Liver (tissue), 9 donors: Measurements from ENCODE around the gene SMIM15. TPM values are rescaled to one million over a fixed set of nuclear protein-coding genes. Genes with fewer than 3 reads are reported as not detected.

ENCODE experiments used
- DNase-seq: peaks from one replicate; pipeline ENCODE4 v3.0.0-alpha.2; 2017; ENCODE audit warnings: low spot score
- H3K27ac ChIP-seq, 2 donors: one replicate each; pipeline ENCODE4 v1.7.0; 2013; ENCODE audit warnings: inconsistent platforms in 2 of 2, low read length in 2 of 2, control low read depth in 1 of 2, low read depth in 1 of 2, mild to moderate bottlenecking in 1 of 2
- H3K27me3 ChIP-seq, 4 donors: one replicate each; pipeline versions ENCODE4 v1.6.1 to v1.7.0; 2013; ENCODE audit warnings: low read length in 3 of 4, inconsistent platforms in 1 of 4, mild to moderate bottlenecking in 1 of 4, moderate library complexity in 1 of 4; ENCODE audit not compliant: control insufficient read depth in 4 of 4, insufficient read depth in 4 of 4
- H3K36me3 ChIP-seq, 4 donors: one replicate each; pipeline versions ENCODE4 v1.6.1 to v1.7.0; 2013; ENCODE audit warnings: low read length in 3 of 4, mild to moderate bottlenecking in 3 of 4, low read depth in 1 of 4, moderate library complexity in 1 of 4; ENCODE audit not compliant: control insufficient read depth in 4 of 4, insufficient read depth in 3 of 4
- H3K4me1 ChIP-seq, 4 donors: one replicate each; pipeline versions ENCODE4 v1.6.1 to v1.7.0; 2013; ENCODE audit warnings: low read length in 3 of 4, mild to moderate bottlenecking in 3 of 4, moderate library complexity in 1 of 4; ENCODE audit not compliant: control insufficient read depth in 4 of 4, insufficient read depth in 4 of 4
- H3K4me3 ChIP-seq, 3 donors: one replicate each; pipeline versions ENCODE4 v1.6.1 to v1.7.0; 2013; ENCODE audit warnings: low read length in 3 of 3, control low read depth in 1 of 3, low read depth in 1 of 3, mild to moderate bottlenecking in 1 of 3
- H3K9ac ChIP-seq, 2 donors: one replicate each; pipeline ENCODE4 v1.7.0; 2013; ENCODE audit warnings: low read length in 2 of 2, mild to moderate bottlenecking in 2 of 2, moderate library complexity in 2 of 2, control low read depth in 1 of 2, low read depth in 1 of 2
- H3K9me3 ChIP-seq, 4 donors: one replicate each; pipeline versions ENCODE4 v1.6.1 to v1.7.0; 2013; ENCODE audit warnings: low read length in 3 of 4; ENCODE audit not compliant: control insufficient read depth in 4 of 4
- ATF3 ChIP-seq: IDR thresholded peaks from 2 replicates; pipeline ENCODE4 v1.6.1; 2016; ENCODE audit warnings: antibody characterized with exemption
- CTCF ChIP-seq: fragments of 150-350 bp; IDR thresholded peaks from 2 replicates; pipeline ENCODE4 v1.5.1; 2017; ENCODE audit warnings: improper control_type of control experiment, low read depth, low read length; ENCODE audit not compliant: missing input control
- EGR1 ChIP-seq, 2 donors: IDR thresholded peaks; 2 replicates each; pipeline ENCODE4 v1.6.1; 2016 to 2018; ENCODE audit warnings: antibody characterized with exemption in 2 of 2, low read depth in 2 of 2
- FOXA1 ChIP-seq: IDR thresholded peaks from 2 replicates; pipeline ENCODE4 v1.6.1; 2016; ENCODE audit warnings: antibody characterized with exemption
- FOXA2 ChIP-seq: IDR thresholded peaks from 2 replicates; pipeline ENCODE4 v1.6.1; 2016; ENCODE audit warnings: antibody characterized with exemption
- GABPA ChIP-seq, 2 donors: IDR thresholded peaks in 1 of 2; conservative IDR thresholded peaks in 1 of 2; 2 replicates each; pipeline ENCODE4 v1.6.1; 2016; ENCODE audit warnings: antibody characterized with exemption in 2 of 2, mild to moderate bottlenecking in 1 of 2, moderate library complexity in 1 of 2
- HNF4A ChIP-seq, 2 donors: conservative IDR thresholded peaks; 2 replicates each; pipeline ENCODE4 v1.6.1; 2016; ENCODE audit warnings: antibody characterized with exemption in 2 of 2, mild to moderate bottlenecking in 2 of 2
- HNF4G ChIP-seq: IDR thresholded peaks from 2 replicates; pipeline ENCODE4 v1.6.1; 2016; ENCODE audit warnings: antibody characterized with exemption
- JUND ChIP-seq, 2 donors: IDR thresholded peaks; 2 replicates each; pipeline ENCODE4 v1.6.1; 2016; ENCODE audit warnings: antibody characterized with exemption in 2 of 2
- MAX ChIP-seq: IDR thresholded peaks from 2 replicates; pipeline ENCODE4 v1.6.1; 2016; ENCODE audit warnings: antibody characterized with exemption
- NR2F2 ChIP-seq: IDR thresholded peaks from 2 replicates; pipeline ENCODE4 v1.6.1; 2016; ENCODE audit warnings: antibody characterized with exemption
- RAD21 ChIP-seq, 2 donors: IDR thresholded peaks; 2 replicates each; pipeline ENCODE4 v1.6.1; 2016; ENCODE audit warnings: antibody characterized with exemption in 2 of 2, mild to moderate bottlenecking in 2 of 2
- REST ChIP-seq: IDR thresholded peaks from 2 replicates; pipeline ENCODE4 v1.6.1; 2016; ENCODE audit warnings: antibody characterized with exemption, mild to moderate bottlenecking
- RXRA ChIP-seq, 2 donors: IDR thresholded peaks; 2 replicates each; pipeline ENCODE4 v1.6.1; 2017 to 2018; ENCODE audit warnings: antibody characterized with exemption in 2 of 2, mild to moderate bottlenecking in 1 of 2
- SP1 ChIP-seq: IDR thresholded peaks from 2 replicates; pipeline ENCODE4 v1.6.1; 2018; ENCODE audit warnings: antibody characterized with exemption, mild to moderate bottlenecking
- TAF1 ChIP-seq: conservative IDR thresholded peaks from 2 replicates; pipeline ENCODE4 v1.6.1; 2016; ENCODE audit warnings: antibody characterized with exemption, mild to moderate bottlenecking
- YY1 ChIP-seq: IDR thresholded peaks from 2 replicates; pipeline ENCODE4 v1.6.1; 2016; ENCODE audit warnings: antibody characterized with exemption, mild to moderate bottlenecking
- ZBTB33 ChIP-seq: IDR thresholded peaks from 2 replicates; pipeline ENCODE4 v1.6.1; 2016; ENCODE audit warnings: antibody characterized with exemption
- WGBS: extraction: QIAGEN DNeasy Blood & Tissue Kit; methylation state at CpG from one replicate; pipeline ENCODE4 v1.1.7; 2013; 5-methylcytosine and 5-hydroxymethylcytosine counted together
- polyA plus RNA-seq, 2 donors: library from polyadenylated mRNA; stranded (reverse) in 1 of 2; unstranded in 1 of 2; fragments of 200-250 nt in 1 of 2; fragments of >200 nt in 1 of 2; fragmentation: Nextera tagmentation in 1 of 2; extraction: Ambion mirVana in 1 of 2; gene quantifications; one replicate each; pipeline versions ENCODE4 v1.2.1 to v1.2.3, GENCODE V29; 2013 to 2015
- total RNA-seq, 2 donors: library from RNA; depleted of rRNA; stranded (reverse); fragments of >200 nt; gene quantifications; one replicate each; pipeline ENCODE4 v1.2.3, GENCODE V29; 2014
- donor health status: healthy.
- donor health status: healthy.
- donor health status: healthy.
- donor health status: healthy.
- donor health status: healthy.

The SMIM15 gene
- total and polyA plus RNA-seq, 4 donors: 20.1 to 31.2 (median 24.4) TPM

GRCh38 chr5:61171479-61171878, 9.2 kb upstream of the SMIM15 start:
- Histone ChIP-seq H3K36me3 (no peaks in the 10 kb centered on the region), H3K27me3 (no peaks in the 10 kb centered on the region), H3K9me3 (no peaks in the 10 kb centered on the region), H3K9ac (no peak overlapping the region), H3K4me1 (no peaks in the 10 kb centered on the region), H3K27ac (no peak overlapping the region), H3K4me3 (no peak overlapping the region)
- TF ChIP-seq GABPA (IDR thresholded peaks at IDR 0.05 in 1 of 2, conservative IDR thresholded peaks at IDR 0.05 in 1 of 2) (no peak), HNF4G (no peak), TAF1 (no peak), MAX (no peak), ZBTB33 (no peak), RXRA (IDR thresholded peaks at IDR 0.05) (no peak), REST (no peak), HNF4A (conservative IDR thresholded peaks at IDR 0.05) (no peak), ATF3 (no peak), JUND (IDR thresholded peaks at IDR 0.05) (no peak), RAD21 (IDR thresholded peaks at IDR 0.05) (no peak), YY1 (no peak), CTCF (no peak), SP1 (no peak), FOXA2 (no peak), EGR1 (IDR thresholded peaks at IDR 0.05; ENCODE audit: low read depth in 2 of 2) (no peak), FOXA1 (no peak), NR2F2 (no peak)
- WGBS: 95% methylated on average over 1 of the region's 1 CpG
- no peak for DNase-seq

GRCh38 chr5:61168951-61169350, 6.7 kb upstream of the SMIM15 start:
- Histone ChIP-seq H3K4me3 (no peak overlapping the region), H3K27ac (no peak overlapping the region), H3K9me3 (no peaks in the 10 kb centered on the region), H3K9ac (no peak overlapping the region), H3K27me3 (no peaks in the 10 kb centered on the region), H3K36me3 (no peaks in the 10 kb centered on the region), H3K4me1 (peaks cover 0 to 3% (median 2%) of the 10 kb centered on the region in 4 donors)
- 94% methylated on average over 8 of the region's 8 CpGs for WGBS
- TF ChIP-seq TAF1 (no peak), EGR1 (IDR thresholded peaks at IDR 0.05; ENCODE audit: low read depth in 2 of 2) (no peak), SP1 (no peak), RXRA (IDR thresholded peaks at IDR 0.05) (no peak), RAD21 (IDR thresholded peaks at IDR 0.05) (no peak), FOXA2 (no peak), MAX (no peak)
- no peak for DNase-seq
